Right lobe of liver (tissue), 4 donors: Measurements from ENCODE around the gene CDK11A.
"Not testable (repeated sequence)": the region's sequence is repeated elsewhere in the genome, so short reads cannot be mapped to it uniquely, and the experiment has no call there.

Source experiments
- CTCF ChIP-seq, 4 donors: fragments of 200-600 bp in 3 of 4; fragments of 450-650 bp in 1 of 4; IDR thresholded peaks; one replicate each; pipeline versions ENCODE4 v1.5.1 to v1.8.0; 2016 to 2022; ENCODE audit warnings: antibody characterized with exemption in 4 of 4, mild to moderate bottlenecking in 2 of 4
- POLR2A ChIP-seq: fragments of 450-650 bp; IDR thresholded peaks from one replicate; pipeline ENCODE4 v1.6.1; 2017; ENCODE audit warnings: antibody characterized with exemption, mild to moderate bottlenecking
- donor health status: DM: no; HTN: no; CAD: no.
- donor health status: DM: no; HTN: no; CAD: no.
- donor health status: DM: no; HTN: yes; CAD: no.

- TF ChIP-seq CTCF (IDR thresholded peaks at IDR 0.05); POLR2A: not testable (repeated sequence)
Observed at GRCh38 chr1:1737675-1738590, 13.8 kb upstream of the CDK11A start.
